Hematopoietic multipotent progenitor cell treated with erythropoietin and hydrocortisone succinate and interleukin-3 and kit ligand, for 6 days (in vitro differentiated cells): Measurements from ENCODE around the gene SLC35A4.
"Not testable (repeated sequence)": the region's sequence is repeated elsewhere in the genome, so short reads cannot be mapped to it uniquely, and the experiment has no call there.

Source experiments
- DNase-seq: peaks from one replicate; pipeline ENCODE4 v3.0.0-alpha.2; 2015

SLC35A4 gene

GRCh38 chr5:140558542-140558941 lies 6.1 kb upstream of the SLC35A4 start:
- DNase-seq, result no peak

- DNase-seq, result no peak
Observed at GRCh38 chr5:140560227-140560626, 4.4 kb upstream of the SLC35A4 start.

- DNase-seq, result no peak
Observed at GRCh38 chr5:140561753-140562523, 2.7 kb upstream of the SLC35A4 start.

GRCh38 chr5:140563596-140563995 lies 1.0 kb upstream of the SLC35A4 start:
- peak; percentile 25 for DNase-seq

GRCh38 chr5:140565024-140565779 lies 574 bp downstream of the SLC35A4 start:
- DNase-seq, result peak; percentile 21

- DNase-seq, result no peak
Observed at GRCh38 chr5:140565780-140566095, 1.1 kb downstream of the SLC35A4 start.

GRCh38 chr5:140566665-140567064 lies 2.0 kb downstream of the SLC35A4 start:
- DNase-seq, result no peak

GRCh38 chr5:140567136-140567818 lies 2.6 kb downstream of the SLC35A4 start:
- DNase-seq, result no peak

GRCh38 chr5:140567871-140568270 lies 3.2 kb downstream of the SLC35A4 start:
- DNase-seq, result no peak

- no peak for DNase-seq
Observed at GRCh38 chr5:140568443-140569063, 3.9 kb downstream of the SLC35A4 start.

GRCh38 chr5:140569197-140569596 lies 4.6 kb downstream of the SLC35A4 start:
- no peak for DNase-seq

GRCh38 chr5:140570058-140570457 lies 5.4 kb downstream of the SLC35A4 start:
- no peak for DNase-seq

GRCh38 chr5:140570488-140570887 lies 5.9 kb downstream of the SLC35A4 start:
- no peak for DNase-seq

GRCh38 chr5:140571105-140571504 lies 6.5 kb downstream of the SLC35A4 start:
- no peak for DNase-seq

- no peak for DNase-seq
Observed at GRCh38 chr5:140573683-140574082, 9.1 kb downstream of the SLC35A4 start.

GRCh38 chr5:140574165-140574564 lies 9.5 kb downstream of the SLC35A4 start:
- no peak for DNase-seq

- peak; percentile 61 for DNase-seq
Observed at GRCh38 chr5:140575309-140575708, 10.7 kb downstream of the SLC35A4 start.

- no peak for DNase-seq
Observed at GRCh38 chr5:140576776-140577201, 12.2 kb downstream of the SLC35A4 start.

- not testable (repeated sequence) for DNase-seq
Observed at GRCh38 chr5:140579188-140579747, 14.6 kb downstream of the SLC35A4 start.

- DNase-seq, result no peak
Observed at GRCh38 chr5:140587495-140587894, 22.9 kb downstream of the SLC35A4 start.

GRCh38 chr5:140588311-140589070 lies 23.9 kb downstream of the SLC35A4 start:
- DNase-seq, result no peak

GRCh38 chr5:140590861-140591260 lies 26.2 kb downstream of the SLC35A4 start:
- no peak for DNase-seq
